ENCODE measurements around the gene LTBR. TPM values are rescaled to one million over a fixed set of nuclear protein-coding genes. Genes with fewer than 3 reads are reported as not detected.

The LTBR gene
- total RNA-seq, 1 donor from 2014 or later = 2.8 TPM

DNA sequence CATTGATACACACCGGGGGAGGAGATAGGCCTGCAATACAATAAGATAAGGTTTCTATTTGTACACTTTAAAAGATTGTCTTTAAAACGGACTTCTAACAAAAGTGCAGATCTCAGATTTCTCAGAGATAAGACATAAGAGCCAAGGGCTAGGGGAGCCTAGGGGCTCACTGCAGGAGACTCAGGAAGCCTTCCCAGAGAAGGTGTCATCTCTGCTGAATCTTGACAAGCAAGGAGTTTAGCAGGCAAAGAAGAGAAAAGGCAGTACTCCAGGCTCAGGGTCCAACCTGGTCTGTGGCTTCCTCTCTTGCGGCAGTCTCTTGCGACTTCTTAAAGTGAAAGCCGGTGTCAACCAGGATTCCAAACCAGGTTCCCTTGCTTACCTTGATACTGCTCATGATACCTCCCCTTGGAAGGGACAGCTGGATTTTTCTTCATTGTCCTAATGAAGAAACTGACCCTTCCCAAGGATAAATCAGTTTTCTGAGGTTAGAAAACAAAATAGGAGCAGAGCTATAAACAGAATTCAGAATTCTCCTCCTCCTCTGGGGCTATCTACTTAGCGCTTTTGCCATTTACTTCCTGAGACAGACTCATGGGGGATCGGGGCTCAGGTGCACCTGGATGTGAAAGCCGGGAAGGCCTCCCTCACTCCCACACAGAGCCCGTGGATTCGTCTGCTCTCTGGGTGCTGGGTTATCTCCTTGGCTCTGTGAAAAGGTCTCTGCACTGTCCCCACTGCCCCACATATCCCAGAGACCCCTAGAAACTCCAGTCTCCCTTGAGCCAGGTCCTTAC lies 6.9 kb upstream of the LTBR start:
- Histone ChIP-seq H2AFZ (ENCODE audit: low read depth, low read length) (peak overlapping the region; percentile 67), H3K9ac (ENCODE audit: low read length) (no peak overlapping the region), H3K4me3 (ENCODE audit: insufficient read depth, low read depth, low read length) (no peak overlapping the region), H3K4me1 (ENCODE audit: insufficient read depth, low read length) (peaks cover 28% of the 10 kb centered on the region), H3K36me3 (ENCODE audit: insufficient read depth, low read length) (no peaks in the 10 kb centered on the region), H3K27me3 (ENCODE audit: insufficient read depth, low read length) (no peaks in the 10 kb centered on the region), H4K20me1 (ENCODE audit: insufficient read depth, low read length) (no peaks in the 10 kb centered on the region), H3K9me3 (ENCODE audit: insufficient read depth, low read depth, low read length) (no peaks in the 10 kb centered on the region), H3K79me2 (ENCODE audit: insufficient read depth, low read length) (no peaks in the 10 kb centered on the region), H3K27ac (ENCODE audit: low read depth, low read length) (no peak overlapping the region), H3K4me2 (ENCODE audit: low read length) (peak overlapping the region; percentile 52)
- H3K36me3 Mint-ChIP-seq (ENCODE audit: low read depth, unreplicated experiment) = no peaks in the 10 kb centered on the region
- no peak overlapping the region for H3K4me3 Mint-ChIP-seq (ENCODE audit: unreplicated experiment)
- FAIRE-seq (no peak), DNase-seq (ENCODE audit: low read depth) (no peak)
- H3K27ac Mint-ChIP-seq (ENCODE audit: unreplicated experiment) = peak overlapping the region; percentile 94
- H3K9me3 Mint-ChIP-seq (ENCODE audit: unreplicated experiment) = no peaks in the 10 kb centered on the region
- TF ChIP-seq, protein P1, sequence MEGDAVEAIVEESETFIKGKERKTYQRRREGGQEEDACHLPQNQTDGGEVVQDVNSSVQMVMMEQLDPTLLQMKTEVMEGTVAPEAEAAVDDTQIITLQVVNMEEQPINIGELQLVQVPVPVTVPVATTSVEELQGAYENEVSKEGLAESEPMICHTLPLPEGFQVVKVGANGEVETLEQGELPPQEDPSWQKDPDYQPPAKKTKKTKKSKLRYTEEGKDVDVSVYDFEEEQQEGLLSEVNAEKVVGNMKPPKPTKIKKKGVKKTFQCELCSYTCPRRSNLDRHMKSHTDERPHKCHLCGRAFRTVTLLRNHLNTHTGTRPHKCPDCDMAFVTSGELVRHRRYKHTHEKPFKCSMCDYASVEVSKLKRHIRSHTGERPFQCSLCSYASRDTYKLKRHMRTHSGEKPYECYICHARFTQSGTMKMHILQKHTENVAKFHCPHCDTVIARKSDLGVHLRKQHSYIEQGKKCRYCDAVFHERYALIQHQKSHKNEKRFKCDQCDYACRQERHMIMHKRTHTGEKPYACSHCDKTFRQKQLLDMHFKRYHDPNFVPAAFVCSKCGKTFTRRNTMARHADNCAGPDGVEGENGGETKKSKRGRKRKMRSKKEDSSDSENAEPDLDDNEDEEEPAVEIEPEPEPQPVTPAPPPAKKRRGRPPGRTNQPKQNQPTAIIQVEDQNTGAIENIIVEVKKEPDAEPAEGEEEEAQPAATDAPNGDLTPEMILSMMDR (IDR thresholded peaks at IDR 0.05; ENCODE audit: insufficient read depth, low read depth, low read length) = no peak
- no peak for TF ChIP-seq EZH2 (IDR thresholded peaks at IDR 0.05; ENCODE audit: insufficient read depth, low read length)
- H3K4me1 Mint-ChIP-seq (ENCODE audit: low read depth, unreplicated experiment) = peaks cover 29% of the 10 kb centered on the region
- peaks cover 28% of the 10 kb centered on the region for H3K27me3 Mint-ChIP-seq (ENCODE audit: low read depth, unreplicated experiment)

DNA sequence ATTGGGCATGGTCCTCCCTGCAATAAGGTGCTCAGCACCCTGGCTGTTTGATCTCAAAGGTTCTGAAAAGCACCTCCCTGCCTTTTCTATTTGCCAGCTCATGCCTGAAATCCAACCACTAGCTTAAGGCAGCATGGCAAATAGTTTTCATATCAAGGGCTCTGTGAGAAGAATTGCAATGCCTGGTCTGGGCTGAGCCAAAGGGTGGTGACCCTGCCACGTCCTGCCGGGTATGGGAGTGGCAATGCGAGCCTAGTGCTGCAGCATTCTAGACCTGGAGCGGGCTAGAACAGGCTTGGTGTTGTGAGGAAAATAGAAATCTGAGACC lies 6.3 kb upstream of the LTBR start:
- Histone ChIP-seq H2AFZ (ENCODE audit: low read depth, low read length) (no peak overlapping the region), H3K27me3 (ENCODE audit: insufficient read depth, low read length) (no peaks in the 10 kb centered on the region), H3K4me3 (ENCODE audit: insufficient read depth, low read depth, low read length) (no peak overlapping the region), H3K9ac (ENCODE audit: low read length) (no peak overlapping the region), H3K4me2 (ENCODE audit: low read length) (no peak overlapping the region), H3K9me3 (ENCODE audit: insufficient read depth, low read depth, low read length) (no peaks in the 10 kb centered on the region), H3K27ac (ENCODE audit: low read depth, low read length) (no peak overlapping the region), H4K20me1 (ENCODE audit: insufficient read depth, low read length) (no peaks in the 10 kb centered on the region), H3K4me1 (ENCODE audit: insufficient read depth, low read length) (peaks cover 23% of the 10 kb centered on the region), H3K79me2 (ENCODE audit: insufficient read depth, low read length) (no peaks in the 10 kb centered on the region), H3K36me3 (ENCODE audit: insufficient read depth, low read length) (no peaks in the 10 kb centered on the region)
- FAIRE-seq = no peak
- no peaks in the 10 kb centered on the region for H3K9me3 Mint-ChIP-seq (ENCODE audit: unreplicated experiment)
- H3K36me3 Mint-ChIP-seq (ENCODE audit: low read depth, unreplicated experiment) = no peaks in the 10 kb centered on the region
- no peak for TF ChIP-seq EZH2 (IDR thresholded peaks at IDR 0.05; ENCODE audit: insufficient read depth, low read length)
- TF ChIP-seq, protein P1 (IDR thresholded peaks at IDR 0.05; ENCODE audit: insufficient read depth, low read depth, low read length) = no peak
- no peak for DNase-seq (ENCODE audit: low read depth)
- no peak overlapping the region for H3K27ac Mint-ChIP-seq (ENCODE audit: unreplicated experiment)
- H3K4me3 Mint-ChIP-seq (ENCODE audit: unreplicated experiment) = no peak overlapping the region
- peaks cover 24% of the 10 kb centered on the region for H3K4me1 Mint-ChIP-seq (ENCODE audit: low read depth, unreplicated experiment)
- peaks cover 31% of the 10 kb centered on the region for H3K27me3 Mint-ChIP-seq (ENCODE audit: low read depth, unreplicated experiment)
